Immature natural killer cell (primary cell): ENCODE data around the gene ZNF431. TPM values are rescaled to one million over a fixed set of nuclear protein-coding genes. Genes with fewer than 3 reads are reported as not detected.

Source experiments
- DNase-seq, 3 donors: peaks; one replicate each; pipeline ENCODE4 v3.0.0; 2022; ENCODE audit warnings: mixed read lengths in 1 of 3
- H3K27ac Mint-ChIP-seq, 6 donors: one replicate each; pipeline ENCODE4 v1.8.0; 2020; ENCODE audit warnings: mixed read lengths in 6 of 6, mild to moderate bottlenecking in 5 of 6, inconsistent platforms in 4 of 6, moderate library complexity in 3 of 6
- H3K27me3 Mint-ChIP-seq, 3 donors: one replicate each; pipeline ENCODE4 v1.8.0; 2020 to 2021; ENCODE audit warnings: low read depth in 3 of 3, mild to moderate bottlenecking in 3 of 3, mixed read lengths in 3 of 3, moderate library complexity in 3 of 3, inconsistent platforms in 1 of 3
- H3K36me3 Mint-ChIP-seq, 3 donors: one replicate each; pipeline ENCODE4 v1.8.0; 2020; ENCODE audit warnings: mixed read lengths in 3 of 3, inconsistent platforms in 2 of 3, mild to moderate bottlenecking in 2 of 3
- H3K4me1 Mint-ChIP-seq, 2 donors: one replicate each; pipeline ENCODE4 v1.8.0; 2020; ENCODE audit warnings: inconsistent platforms in 2 of 2, mild to moderate bottlenecking in 2 of 2, mixed read lengths in 2 of 2, moderate library complexity in 1 of 2
- H3K4me3 Mint-ChIP-seq, 5 donors: one replicate each; pipeline ENCODE4 v1.8.0; 2020; ENCODE audit warnings: mild to moderate bottlenecking in 5 of 5, mixed read lengths in 5 of 5, inconsistent platforms in 3 of 5, moderate library complexity in 3 of 5
- H3K9me3 Mint-ChIP-seq, 6 donors: one replicate each; pipeline ENCODE4 v1.8.0; 2020; ENCODE audit warnings: mild to moderate bottlenecking in 6 of 6, mixed read lengths in 6 of 6, inconsistent platforms in 4 of 6, moderate library complexity in 3 of 6
- polyA plus RNA-seq, 3 donors: library from polyadenylated mRNA; unstranded; fragments of 300-500 nt; fragmentation: Illumina TruSeq; gene quantifications; one replicate each; pipeline ENCODE4 v1.2.3, GENCODE V29; 2021

Gene ZNF431
- 10 to 100 TPM in 1 of 3 donors, 1 to 10 TPM in 2; 6.3 to 12.7 (median 7.6) TPM for polyA plus RNA-seq

DNA sequence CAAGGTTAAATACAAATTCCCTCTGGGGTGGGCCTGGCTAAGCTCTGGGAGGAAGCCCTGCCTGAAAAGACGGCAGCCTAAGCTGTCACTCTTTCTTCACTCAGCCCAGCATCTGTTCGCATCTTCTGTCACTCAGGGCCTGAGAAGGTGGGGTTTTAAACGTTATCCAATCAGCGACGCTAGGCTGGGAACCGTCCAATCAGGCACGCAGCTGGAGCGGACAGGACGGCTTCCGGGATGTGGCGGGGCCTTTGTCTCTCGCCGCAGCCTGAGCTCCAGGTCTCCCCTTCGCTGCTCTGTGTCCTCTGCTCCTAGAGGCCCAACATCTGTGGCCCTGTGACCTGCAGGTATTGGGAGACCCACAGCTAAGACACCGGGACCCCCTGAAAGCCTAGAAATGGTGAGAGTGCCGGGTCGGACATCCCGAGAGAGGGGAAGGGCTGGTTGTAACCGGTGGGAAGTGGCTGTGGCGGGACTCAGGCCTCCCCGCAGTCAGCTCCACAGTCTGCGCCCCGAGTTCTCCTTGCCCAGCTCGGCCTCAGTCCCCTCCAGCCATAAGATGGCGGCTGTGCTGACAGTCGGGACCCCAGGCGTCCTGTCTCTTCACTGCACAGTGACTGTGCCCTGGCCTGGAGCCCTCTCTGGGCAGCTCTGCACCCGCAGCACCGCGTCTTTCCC lies at the start of gene ZNF431:
TSS of gene ZNF431 (plus strand) at position 254 of the 678 bp plus-strand sequence. CDS start at position 398, 144 bp downstream.
- H3K27ac Mint-ChIP-seq, result peak within 1 kb of the TSS; percentile 95 to 98 (median 96)
- H3K36me3 Mint-ChIP-seq, result peaks cover 18 to 29% (median 18%) of the 10 kb centered on the region in 3 donors
- DNase-seq, result peak; percentile 89 to 91 (median 90)
- no peaks in the 10 kb centered on the region for H3K9me3 Mint-ChIP-seq
- peaks cover 2 to 10% (median 10%) of the 10 kb centered on the region in 3 donors for H3K27me3 Mint-ChIP-seq
- peaks cover 29 to 52% of the 10 kb centered on the region in 2 donors for H3K4me1 Mint-ChIP-seq
- peak within 1 kb of the TSS; percentile 95 to 98 (median 97) for H3K4me3 Mint-ChIP-seq

DNA sequence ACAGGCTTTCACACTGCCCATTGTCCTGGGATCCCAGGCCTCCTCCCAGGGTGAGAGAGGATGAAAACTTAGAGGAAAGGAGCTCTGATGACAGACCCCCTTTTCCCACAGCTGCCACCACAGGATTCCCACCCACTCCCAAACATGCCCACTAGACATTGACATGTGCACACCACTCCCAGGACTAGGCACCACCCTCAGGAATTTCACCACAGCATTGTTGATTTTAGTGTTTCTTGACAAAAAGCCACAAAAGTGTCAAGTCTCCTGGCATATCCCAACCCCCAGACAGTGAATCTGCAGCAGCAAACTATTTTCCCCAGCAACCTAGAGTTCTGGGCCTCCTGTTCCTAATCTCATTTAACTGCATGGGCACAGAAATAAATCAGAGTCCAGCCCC lies 49.7 kb upstream of the ZNF431 start:
- H3K4me1 Mint-ChIP-seq, result peaks cover 20 to 24% of the 10 kb centered on the region in 2 donors
- H3K4me3 Mint-ChIP-seq, result no peak overlapping the region
- H3K36me3 Mint-ChIP-seq, result peaks cover 0 to 4% (median 0%) of the 10 kb centered on the region in 3 donors
- H3K27ac Mint-ChIP-seq, result no peak overlapping the region
- DNase-seq, result no peak
- H3K27me3 Mint-ChIP-seq, result peaks cover 0 to 4% (median 0%) of the 10 kb centered on the region in 3 donors
- H3K9me3 Mint-ChIP-seq, result no peaks in the 10 kb centered on the region

DNA sequence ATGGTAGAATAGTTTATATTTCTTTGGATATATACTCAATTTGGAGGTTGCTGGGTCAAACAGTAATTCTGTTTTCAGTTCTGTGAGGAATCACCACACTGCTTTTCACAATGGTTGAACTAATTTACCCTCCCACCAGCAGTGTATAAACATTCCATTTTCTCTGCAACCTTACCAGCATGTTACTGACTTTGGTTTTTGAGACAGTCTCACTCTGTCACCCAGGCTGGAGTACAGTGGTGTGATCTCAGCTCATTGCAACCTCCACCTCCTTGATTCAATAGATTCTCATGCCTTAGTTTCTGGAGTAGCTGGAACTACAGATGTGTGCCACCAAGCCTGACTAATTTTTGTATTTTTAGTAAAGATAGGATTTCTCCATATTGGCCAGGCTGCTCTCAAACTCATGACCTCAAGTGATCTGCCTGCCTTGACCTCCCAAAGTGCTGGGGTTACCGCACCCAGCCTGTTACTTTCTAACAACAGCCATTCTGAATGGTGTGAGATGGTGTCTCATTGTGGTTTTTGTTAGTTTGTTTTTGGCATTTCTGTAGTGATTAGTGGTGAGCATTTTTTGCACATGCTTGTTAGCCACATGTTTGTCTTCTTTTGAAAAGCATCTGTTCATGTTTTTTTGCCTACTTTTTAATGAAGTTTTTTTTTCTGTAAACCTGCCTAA lies 47.4 kb upstream of the ZNF431 start:
- Mint-ChIP-seq H3K27me3 (peaks cover 0 to 4% (median 0%) of the 10 kb centered on the region in 3 donors), H3K36me3 (peaks cover 4 to 8% (median 7%) of the 10 kb centered on the region in 3 donors), H3K4me1 (peaks cover 20 to 24% of the 10 kb centered on the region in 2 donors), H3K4me3 (peak overlapping the region in 1 of 5 donors; percentile 5), H3K27ac (peak overlapping the region; percentile 44 to 82 (median 70)), H3K9me3 (no peaks in the 10 kb centered on the region)
- peak in 2 of 3 donors; percentile 37 to 42 for DNase-seq

DNA sequence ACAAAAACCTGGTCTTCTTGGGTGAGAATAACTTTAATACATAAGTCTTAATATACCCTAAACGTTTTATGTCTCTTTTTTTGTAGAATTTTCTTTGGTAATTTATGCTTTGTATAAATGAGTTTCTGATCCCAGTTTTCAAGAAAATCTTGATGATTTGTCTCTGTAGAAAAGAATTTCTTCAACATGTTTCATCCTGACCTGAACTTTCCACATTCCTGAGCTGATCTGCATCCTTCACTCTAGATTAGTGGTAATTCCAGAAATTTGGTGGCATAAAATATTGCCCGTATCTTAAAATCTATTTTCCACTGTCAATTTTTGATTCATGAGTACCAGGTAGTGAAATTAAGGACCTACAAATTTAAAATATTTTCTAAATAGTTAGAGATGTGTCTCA lies 43.5 kb upstream of the ZNF431 start:
- no peaks in the 10 kb centered on the region for H3K9me3 Mint-ChIP-seq
- H3K4me3 Mint-ChIP-seq, result no peak overlapping the region
- H3K27me3 Mint-ChIP-seq, result peaks cover 0 to 4% (median 1%) of the 10 kb centered on the region in 3 donors
- peaks cover 8 to 9% (median 9%) of the 10 kb centered on the region in 3 donors for H3K36me3 Mint-ChIP-seq
- peaks cover 20 to 24% of the 10 kb centered on the region in 2 donors for H3K4me1 Mint-ChIP-seq
- no peak overlapping the region for H3K27ac Mint-ChIP-seq
- DNase-seq, result no peak

DNA sequence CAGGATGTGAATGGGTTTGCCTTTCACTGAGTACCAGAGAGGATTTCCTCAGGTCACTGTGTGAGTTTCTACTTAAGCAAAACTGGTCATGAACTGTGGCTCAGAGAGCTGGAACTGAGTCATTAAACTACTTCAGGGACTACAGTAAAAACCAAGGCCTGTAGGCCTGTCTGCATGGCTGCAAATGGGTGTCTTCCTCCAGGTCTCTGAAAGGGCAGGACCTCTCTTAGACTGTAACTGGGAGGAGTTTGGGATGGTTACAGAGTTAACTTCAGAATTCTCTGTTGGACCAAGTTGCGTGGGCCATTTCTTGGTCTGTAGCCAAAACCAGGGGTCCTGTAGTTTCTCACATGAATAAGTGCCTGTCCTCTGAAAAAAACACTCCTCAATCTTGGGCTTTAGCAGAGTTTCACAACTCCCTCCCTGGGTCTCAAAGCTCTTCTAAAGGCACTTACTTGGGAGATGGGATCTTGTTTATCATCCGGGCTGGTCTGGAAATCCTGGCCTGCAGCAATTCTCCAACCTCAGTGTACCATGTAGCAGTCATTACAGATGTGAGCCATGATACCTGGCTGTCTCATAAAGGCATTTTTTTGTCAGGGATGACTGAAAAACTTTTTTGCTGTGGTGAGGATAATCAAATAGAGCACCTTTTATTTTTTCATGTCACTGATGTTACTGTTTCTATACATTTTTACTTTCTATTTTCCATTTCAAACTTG lies 40.2 kb upstream of the ZNF431 start:
- Mint-ChIP-seq H3K4me1 (no peaks in the 10 kb centered on the region), H3K27me3 (peaks cover 0 to 2% (median 0%) of the 10 kb centered on the region in 3 donors), H3K27ac (peak overlapping the region in 2 of 6 donors; percentile 14 to 48), H3K36me3 (peaks cover 11 to 33% (median 15%) of the 10 kb centered on the region in 3 donors), H3K9me3 (no peaks in the 10 kb centered on the region), H3K4me3 (no peak overlapping the region)
- no peak for DNase-seq

DNA sequence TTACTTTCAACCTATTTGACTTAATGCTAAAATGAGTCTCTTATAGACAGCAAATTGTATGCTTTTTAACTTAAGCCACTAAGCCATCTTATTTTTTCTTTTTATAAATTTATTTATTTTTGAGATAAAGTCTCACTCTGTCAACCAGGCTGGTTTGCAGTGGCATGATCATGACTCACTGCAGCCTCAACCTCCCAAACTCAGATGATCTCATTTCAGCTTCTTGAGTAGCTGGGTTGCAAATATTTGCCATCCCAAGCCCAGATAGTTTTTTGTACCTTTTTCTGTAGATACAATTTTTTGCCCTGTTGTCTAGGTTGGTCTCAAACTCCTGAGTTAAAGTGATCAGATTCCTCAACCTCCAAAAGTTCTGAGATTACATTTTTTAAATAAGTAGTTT lies 32.7 kb upstream of the ZNF431 start:
- Mint-ChIP-seq H3K4me3 (no peak overlapping the region), H3K36me3 (peaks cover 37 to 71% (median 51%) of the 10 kb centered on the region in 3 donors), H3K9me3 (peaks cover 5 to 28% (median 9%) of the 10 kb centered on the region in 6 donors), H3K27ac (no peak overlapping the region), H3K27me3 (peaks cover 0 to 1% (median 0%) of the 10 kb centered on the region in 3 donors), H3K4me1 (no peaks in the 10 kb centered on the region)
- no peak for DNase-seq

DNA sequence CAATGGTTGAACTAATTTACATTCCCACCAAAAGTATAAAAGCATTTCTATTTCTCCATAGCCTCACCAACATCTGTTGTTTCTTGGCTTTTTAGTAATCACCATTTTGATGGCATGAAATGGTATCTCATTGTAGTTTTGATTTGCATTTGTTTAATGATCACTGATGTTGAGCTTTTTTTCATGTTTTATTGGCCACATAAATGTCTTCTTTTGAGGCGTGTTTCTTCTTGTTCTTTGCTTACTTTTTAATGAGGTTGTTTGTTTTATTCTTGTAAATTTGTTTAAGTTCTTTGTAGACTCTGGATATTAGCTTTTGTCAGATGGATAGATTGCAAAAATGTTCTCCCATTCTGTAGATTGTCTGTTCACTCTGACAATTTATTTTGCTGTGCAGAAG lies 31.7 kb upstream of the ZNF431 start:
- no peak for DNase-seq
- peaks cover 14 to 36% (median 18%) of the 10 kb centered on the region in 6 donors for H3K9me3 Mint-ChIP-seq
- H3K27ac Mint-ChIP-seq, result no peak overlapping the region
- H3K4me1 Mint-ChIP-seq, result no peaks in the 10 kb centered on the region
- peaks cover 45 to 73% (median 58%) of the 10 kb centered on the region in 3 donors for H3K36me3 Mint-ChIP-seq
- H3K27me3 Mint-ChIP-seq, result peaks cover 0 to 1% (median 0%) of the 10 kb centered on the region in 3 donors
- no peak overlapping the region for H3K4me3 Mint-ChIP-seq

DNA sequence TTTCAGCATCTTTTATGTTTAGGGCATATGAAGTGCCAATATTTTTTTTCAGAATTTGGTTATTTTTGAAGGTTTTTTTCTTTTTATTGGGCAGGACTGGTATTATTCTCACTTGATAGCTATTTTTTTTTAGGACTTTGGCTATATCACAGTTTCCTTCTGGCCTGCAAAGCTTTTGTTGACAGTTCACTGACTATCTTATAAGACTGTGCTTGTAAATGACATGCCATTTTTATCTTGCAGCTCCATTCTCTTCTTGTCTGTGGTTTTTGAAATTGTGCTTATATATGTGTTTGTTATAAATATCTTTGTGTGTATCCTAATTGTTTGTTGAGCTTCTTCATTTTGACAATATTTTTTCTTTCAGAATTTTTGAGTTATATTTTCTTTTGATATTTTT lies 26.4 kb upstream of the ZNF431 start:
- no peak overlapping the region for H3K4me3 Mint-ChIP-seq
- DNase-seq, result no peak
- H3K27me3 Mint-ChIP-seq, result no peaks in the 10 kb centered on the region
- H3K27ac Mint-ChIP-seq, result no peak overlapping the region
- H3K4me1 Mint-ChIP-seq, result peaks cover 6 to 26% of the 10 kb centered on the region in 2 donors
- H3K9me3 Mint-ChIP-seq, result peaks cover 36 to 69% (median 39%) of the 10 kb centered on the region in 6 donors
- peaks cover 51 to 73% (median 62%) of the 10 kb centered on the region in 3 donors for H3K36me3 Mint-ChIP-seq

DNA sequence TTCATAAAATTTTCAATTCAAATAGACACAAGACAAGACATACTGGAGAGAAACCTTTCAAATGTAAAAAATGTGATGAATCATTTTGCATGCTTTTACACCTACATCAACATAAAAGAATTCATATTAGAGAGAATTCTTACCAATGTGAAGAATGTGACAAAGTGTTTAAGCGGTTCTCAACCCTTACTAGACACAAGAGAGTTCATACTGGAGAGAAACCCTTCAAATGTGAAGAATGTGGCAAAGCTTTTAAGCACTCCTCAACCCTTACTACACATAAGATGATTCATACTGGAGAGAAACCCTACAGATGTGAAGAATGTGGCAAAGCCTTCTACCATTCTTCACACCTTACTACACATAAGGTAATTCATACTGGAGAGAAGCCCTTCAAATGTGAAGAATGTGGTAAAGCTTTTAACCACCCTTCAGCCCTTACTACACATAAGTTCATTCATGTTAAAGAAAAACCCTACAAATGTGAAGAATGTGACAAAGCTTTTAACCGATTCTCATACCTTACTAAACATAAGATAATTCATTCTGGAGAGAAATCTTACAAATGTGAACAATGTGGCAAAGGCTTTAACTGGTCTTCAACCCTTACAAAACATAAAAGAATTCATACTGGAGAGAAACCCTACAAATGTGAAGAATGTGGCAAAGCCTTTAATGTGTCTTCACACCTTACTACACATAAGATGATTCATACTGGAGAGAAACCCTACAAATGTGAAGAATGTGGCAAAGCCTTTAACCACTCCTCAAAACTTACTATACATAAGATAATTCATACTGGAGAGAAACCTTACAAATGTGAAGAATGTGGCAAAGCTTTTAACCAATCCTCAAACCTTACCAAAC lies 24.6 kb upstream of the ZNF431 start:
- DNase-seq, result peak in 1 of 3 donors; percentile 3
- Mint-ChIP-seq H3K27me3 (no peaks in the 10 kb centered on the region), H3K36me3 (peaks cover 41 to 61% (median 54%) of the 10 kb centered on the region in 3 donors), H3K4me3 (peak overlapping the region in 1 of 5 donors; percentile 15), H3K9me3 (peaks cover 33 to 55% (median 39%) of the 10 kb centered on the region in 6 donors), H3K27ac (peak overlapping the region in 1 of 6 donors; percentile 42), H3K4me1 (peaks cover 6 to 26% of the 10 kb centered on the region in 2 donors)

DNA sequence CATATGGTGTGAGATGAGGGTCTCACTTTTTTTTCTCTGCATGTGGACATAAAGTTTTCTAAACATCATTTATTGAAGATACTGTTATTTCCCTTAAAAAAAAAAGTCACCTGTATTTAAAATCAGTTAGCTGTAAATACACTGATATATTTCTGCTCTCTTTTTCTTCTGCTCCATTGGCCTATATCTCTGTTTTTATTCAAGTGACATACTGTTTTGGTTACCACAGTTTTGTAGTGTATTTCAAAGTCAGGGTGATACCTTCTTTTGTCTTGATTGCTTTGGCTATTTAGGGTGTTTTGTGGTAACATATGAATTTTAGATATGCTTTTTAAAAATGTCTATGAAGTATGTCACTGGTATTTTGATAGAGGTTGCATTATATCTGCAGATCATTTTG lies 15.8 kb upstream of the ZNF431 start:
- no peak for DNase-seq
- Mint-ChIP-seq H3K4me1 (no peaks in the 10 kb centered on the region), H3K27me3 (peaks cover 0 to 5% (median 4%) of the 10 kb centered on the region in 3 donors), H3K27ac (no peak overlapping the region), H3K4me3 (no peak overlapping the region), H3K36me3 (peaks cover 8 to 28% (median 18%) of the 10 kb centered on the region in 3 donors), H3K9me3 (peaks cover 0 to 27% (median 13%) of the 10 kb centered on the region in 6 donors)

DNA sequence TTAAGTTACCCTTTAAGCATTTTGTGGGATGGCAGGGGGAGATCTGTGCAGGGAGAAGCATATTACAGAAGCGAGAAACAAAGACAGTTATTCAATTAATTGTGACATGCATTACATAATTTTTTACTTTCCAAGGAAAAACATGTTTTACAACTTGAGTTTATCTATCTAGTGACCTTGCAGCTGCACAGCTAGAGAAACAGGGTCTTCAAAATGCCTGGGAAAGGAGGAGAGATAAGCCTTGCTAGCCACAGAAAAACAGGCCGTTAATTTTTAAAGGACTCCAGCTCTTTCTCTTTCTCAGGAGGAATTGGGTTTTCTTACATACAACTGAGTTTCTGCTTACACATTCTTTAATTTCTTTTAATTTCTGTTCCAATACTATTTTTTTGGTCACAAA lies 14.8 kb upstream of the ZNF431 start:
- Mint-ChIP-seq H3K27ac (no peak overlapping the region), H3K36me3 (peaks cover 8 to 25% (median 15%) of the 10 kb centered on the region in 3 donors), H3K4me1 (no peaks in the 10 kb centered on the region), H3K27me3 (peaks cover 0 to 5% (median 4%) of the 10 kb centered on the region in 3 donors), H3K4me3 (no peak overlapping the region), H3K9me3 (peaks cover 0 to 27% (median 13%) of the 10 kb centered on the region in 6 donors)
- no peak for DNase-seq

DNA sequence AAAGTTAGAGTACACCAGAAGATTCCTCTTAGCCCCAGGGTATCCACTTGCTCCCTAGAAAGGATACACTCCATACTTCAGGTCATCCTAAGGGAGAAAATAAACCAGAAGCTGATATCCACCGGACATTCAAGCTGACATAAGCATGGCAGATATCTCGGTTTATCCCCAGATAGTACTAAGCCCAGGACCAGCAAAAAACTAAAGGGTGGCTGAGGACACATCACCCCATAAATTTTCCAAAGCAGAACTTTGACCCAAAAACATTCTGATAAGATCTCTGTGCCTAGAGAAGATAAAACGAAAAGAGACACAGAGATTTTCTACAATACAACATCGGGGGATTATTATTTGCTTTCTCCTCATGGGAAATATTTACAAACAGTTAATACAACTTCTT lies 13.9 kb upstream of the ZNF431 start:
- H3K4me1 Mint-ChIP-seq, result no peaks in the 10 kb centered on the region
- no peak overlapping the region for H3K27ac Mint-ChIP-seq
- peaks cover 0 to 23% (median 11%) of the 10 kb centered on the region in 6 donors for H3K9me3 Mint-ChIP-seq
- H3K27me3 Mint-ChIP-seq, result peaks cover 0 to 5% (median 4%) of the 10 kb centered on the region in 3 donors
- peaks cover 8 to 25% (median 14%) of the 10 kb centered on the region in 3 donors for H3K36me3 Mint-ChIP-seq
- DNase-seq, result no peak
- no peak overlapping the region for H3K4me3 Mint-ChIP-seq
